Measurements from ENCODE around the gene DCHS2.
"Not testable (repeated sequence)": the region's sequence is repeated elsewhere in the genome, so short reads cannot be mapped to it uniquely, and the experiment has no call there.

The DCHS2 gene

DNA sequence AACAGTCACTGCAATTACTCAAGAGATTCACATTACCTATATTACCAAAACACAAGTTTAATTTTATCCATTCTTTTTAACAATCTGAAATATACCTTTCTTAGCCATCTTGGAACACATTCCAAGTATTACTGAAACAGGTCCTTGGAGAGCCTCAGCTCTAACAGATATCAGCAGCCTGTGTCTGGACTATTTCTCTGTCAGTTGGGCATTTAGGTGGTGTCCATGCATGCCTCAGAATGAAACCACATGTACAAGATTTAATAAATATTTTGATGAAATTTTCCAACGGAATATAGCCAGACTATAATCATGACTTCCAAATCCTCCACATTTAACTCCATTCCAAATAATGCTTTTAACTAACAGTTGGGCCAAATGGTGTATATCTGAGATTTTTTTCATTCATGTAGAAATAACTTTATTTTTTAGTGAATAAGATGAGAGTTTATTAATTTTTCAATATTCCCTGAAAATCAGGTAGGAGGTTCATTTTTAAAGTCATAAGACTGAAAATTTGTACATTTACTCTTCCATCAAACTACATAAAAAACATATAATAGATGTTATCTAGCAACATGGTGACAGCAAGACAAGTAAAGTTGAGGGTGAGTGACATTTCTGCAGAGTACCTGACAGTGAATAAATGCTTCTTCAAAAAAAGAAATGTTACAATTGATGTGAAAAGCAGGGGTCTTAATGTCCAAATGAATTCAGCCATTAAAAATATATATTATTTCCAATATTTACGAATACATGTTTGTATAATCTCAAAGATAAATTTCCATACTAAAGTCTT is 174.2 kb downstream of the DCHS2 start:
- no peak for DNase-seq (ENCODE audit: low read depth in 3 of 3)

- no peak for DNase-seq (ENCODE audit: low read depth in 3 of 3)
Measured at GRCh38 chr4:154315741-154316140, 175.9 kb downstream of the DCHS2 start.

DNA sequence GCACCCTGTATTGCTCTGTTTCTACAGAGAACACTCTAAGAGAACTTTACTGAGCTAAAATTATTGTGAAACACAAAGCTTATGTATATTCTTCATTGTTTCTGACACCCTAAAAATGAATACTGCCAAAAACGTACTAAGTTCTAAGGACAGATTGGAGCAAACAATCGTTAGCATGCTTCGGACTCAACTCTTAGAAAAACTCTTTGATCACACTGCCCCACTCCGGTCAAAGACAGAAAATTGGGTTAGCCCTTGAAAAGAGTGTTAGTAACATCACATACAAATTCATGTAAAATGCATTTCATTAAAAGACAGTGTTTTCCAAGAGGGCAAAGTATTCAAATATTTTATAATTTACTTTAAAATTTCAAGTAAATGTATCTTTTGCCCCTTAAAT is 177.4 kb downstream of the DCHS2 start:
- no peak for DNase-seq (ENCODE audit: low read depth in 3 of 3)

DNA sequence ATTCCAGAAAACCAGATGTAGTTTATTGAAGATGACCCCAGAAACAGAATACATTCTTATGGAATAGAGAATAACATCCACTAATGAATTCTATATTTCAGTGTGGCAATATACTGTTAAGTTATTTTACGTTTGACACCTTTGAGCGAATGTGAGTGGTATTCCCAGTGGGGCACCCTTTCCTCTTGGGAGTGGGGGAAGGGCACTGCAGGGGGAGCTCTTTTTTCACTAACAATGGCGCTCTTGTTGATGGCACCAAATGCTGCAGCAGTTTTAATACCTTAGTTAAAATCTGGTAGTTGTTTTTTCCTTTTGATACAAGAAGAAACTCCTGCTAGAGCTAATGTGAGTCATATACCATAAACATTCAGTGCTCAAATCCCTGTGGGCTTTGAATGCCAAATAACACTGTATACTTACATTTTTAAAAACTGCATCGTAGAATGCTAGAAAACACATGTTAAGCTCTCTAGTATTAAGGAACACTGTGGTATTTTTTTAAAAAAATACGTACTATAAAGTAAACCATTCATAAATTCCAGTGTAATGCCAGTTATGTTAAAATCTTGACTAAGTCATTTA is 178.5 kb downstream of the DCHS2 start:
- no peak for DNase-seq (ENCODE audit: low read depth in 3 of 3)

GRCh38 chr4:154312246-154312645 is 179.4 kb downstream of the DCHS2 start:
- no peak for DNase-seq (ENCODE audit: low read depth in 3 of 3)

DNA sequence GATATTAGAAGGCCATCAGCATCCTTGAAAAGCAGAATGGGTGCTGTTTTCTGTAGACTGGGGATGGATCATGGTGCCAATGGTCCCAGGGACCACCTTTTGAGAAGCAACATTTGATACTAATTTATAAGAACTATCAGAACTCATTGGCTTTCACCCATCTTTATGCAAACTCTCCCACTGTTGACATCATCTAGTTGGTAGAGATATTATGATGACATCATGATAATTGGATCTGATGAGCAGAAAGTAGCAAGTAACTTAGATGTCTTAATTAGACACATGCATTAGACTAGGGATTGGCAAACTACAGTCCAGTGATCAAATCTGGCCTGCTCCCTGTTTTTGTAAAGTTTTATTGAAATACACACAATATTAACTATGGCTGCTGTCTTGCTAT is 181.0 kb downstream of the DCHS2 start:
- no peak for DNase-seq (ENCODE audit: low read depth in 3 of 3)

DNA sequence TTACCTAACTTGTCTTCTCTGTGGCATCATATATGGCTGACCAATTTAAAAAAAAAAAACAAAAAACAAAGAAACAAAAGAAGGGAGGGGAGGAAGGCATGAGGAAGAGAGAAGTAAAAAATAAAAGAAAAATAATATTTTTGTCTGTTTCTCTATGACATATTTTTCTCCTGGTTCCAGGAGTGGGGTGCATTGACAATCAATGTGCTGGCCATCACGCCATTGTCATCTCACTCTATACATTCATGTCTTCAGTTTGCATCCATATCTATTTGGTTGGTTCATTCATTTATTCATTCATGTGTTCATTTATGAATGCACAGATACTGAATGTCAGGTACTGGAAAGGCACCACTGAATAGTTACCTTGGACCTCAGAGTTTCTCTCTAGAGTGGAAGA is 183.4 kb downstream of the DCHS2 start:
- no peak for DNase-seq (ENCODE audit: low read depth in 3 of 3)

DNA sequence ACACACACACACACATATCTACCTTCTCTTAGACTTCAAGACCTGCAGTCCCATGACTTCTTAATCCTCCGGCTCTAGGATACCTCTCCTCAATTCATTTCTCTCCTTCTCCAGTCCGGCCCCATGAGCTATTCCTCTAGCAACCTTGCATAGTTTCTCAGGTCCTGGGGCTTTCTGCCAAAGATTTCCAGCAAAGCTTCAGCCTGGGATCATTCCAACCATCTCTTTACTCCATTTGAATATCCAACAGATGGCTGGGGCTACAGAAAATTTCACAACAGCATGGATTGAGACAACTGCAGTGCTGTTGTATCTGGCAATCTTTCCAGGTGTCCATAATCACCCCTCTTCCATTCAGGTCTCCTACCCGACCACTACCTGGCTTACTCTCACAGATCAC is 184.1 kb downstream of the DCHS2 start:
- no peak for DNase-seq (ENCODE audit: low read depth in 3 of 3)

- DNase-seq (ENCODE audit: low read depth in 3 of 3), result no peak
Measured at GRCh38 chr4:154305616-154306015, 186.0 kb downstream of the DCHS2 start.

DNA sequence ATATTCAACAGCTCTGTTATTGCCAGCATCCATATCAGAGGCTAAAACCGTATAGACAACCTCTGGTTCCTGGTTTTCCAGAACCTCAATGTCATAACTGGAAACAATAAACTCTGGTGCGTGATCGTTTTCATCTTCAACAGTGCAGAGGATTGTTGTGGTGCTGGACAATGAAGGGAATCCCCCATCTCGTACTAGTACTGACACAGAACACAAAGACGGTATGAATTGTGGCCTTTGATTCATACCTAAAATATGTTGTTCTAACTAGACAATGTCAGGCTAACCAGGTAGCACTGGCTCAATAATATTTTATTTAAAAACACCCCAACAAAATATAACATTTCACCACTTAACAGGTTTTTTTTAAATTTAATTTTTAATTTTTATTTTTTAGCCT is 186.9 kb downstream of the DCHS2 start:
- no peak for DNase-seq (ENCODE audit: low read depth in 3 of 3)

- DNase-seq (ENCODE audit: low read depth in 3 of 3), result no peak
Measured at GRCh38 chr4:154294652-154295350, 196.8 kb downstream of the DCHS2 start.

DNA sequence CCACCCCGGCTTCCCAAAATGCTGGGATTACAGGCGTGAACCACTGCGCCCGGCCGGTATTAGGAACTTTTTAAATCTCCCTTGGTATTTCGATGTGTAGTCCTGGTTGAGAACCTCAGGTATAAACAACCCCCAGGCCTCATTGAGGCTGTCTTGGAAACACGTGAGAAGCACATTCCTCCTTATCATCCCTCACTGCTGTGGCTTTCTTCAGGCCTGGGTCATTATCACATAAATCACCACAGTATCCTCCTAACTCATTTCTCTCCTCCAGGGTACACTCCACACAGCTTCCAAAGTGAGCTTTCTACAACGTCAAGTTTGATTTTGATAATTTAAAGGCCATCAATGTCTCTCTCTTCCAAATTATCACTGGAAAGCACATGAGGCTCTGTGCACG is 198.2 kb downstream of the DCHS2 start:
- no peak for DNase-seq (ENCODE audit: low read depth in 3 of 3)

DNA sequence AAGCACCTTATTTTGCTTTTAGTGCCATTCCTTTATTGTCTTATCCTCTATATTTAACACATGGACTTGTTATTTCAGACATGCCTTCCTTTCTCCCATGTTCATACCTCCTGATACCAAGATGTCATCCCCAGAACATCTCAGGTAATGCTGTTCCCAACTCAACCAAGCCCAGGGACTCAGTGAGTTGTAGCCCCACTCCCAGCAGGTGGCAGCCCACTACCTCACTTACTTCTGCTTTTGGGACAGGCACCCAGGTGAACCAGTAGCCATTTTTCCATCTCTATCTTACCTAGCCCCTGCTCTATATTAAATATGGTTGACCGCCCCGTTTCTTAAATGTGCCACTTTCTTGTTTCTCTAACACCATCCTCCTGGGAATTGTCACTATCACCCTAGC is 199.0 kb downstream of the DCHS2 start:
- DNase-seq (ENCODE audit: low read depth in 3 of 3), result no peak

GRCh38 chr4:154277172-154277571 is 214.4 kb downstream of the DCHS2 start:
- DNase-seq (ENCODE audit: low read depth in 3 of 3), result no peak

DNA sequence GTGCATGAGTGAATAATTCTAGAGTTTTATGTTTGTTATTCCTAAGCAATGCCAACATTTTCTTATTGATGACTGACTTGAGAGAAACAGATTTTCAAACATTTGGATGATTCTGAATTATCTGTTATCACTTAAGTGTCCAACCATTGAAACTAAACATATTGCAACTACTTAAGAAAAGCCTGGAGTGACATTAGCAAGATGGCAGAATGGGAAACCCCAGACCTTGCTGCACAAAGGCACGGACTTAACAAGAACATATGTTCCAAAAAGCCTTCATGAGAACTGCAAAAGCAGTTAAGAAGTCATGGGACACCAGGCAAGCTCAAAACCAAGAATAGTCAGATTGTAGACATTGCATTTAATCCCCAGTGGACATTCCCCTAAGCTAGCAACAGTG is 215.1 kb downstream of the DCHS2 start:
- no peak for DNase-seq (ENCODE audit: low read depth in 3 of 3)

DNA sequence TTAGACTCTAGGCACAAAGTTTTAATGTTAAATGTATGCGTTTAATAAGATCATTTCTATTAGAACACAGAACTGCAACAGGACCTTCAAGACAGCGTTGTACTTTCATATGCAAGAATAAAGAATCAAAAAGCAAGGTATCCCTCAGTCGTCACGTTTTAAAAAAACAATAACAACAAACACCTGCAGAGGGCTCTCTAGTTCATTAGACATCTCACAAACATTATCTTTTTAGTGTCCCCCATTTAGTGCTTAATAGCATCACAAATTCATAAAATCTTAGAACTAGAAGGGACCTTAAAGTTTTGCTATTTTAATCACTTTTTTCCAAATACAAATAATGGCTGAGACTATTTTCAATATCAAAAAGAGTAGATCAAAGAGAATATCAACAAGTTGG is 236.6 kb downstream of the DCHS2 start:
- DNase-seq (ENCODE audit: low read depth in 3 of 3), result no peak

- DNase-seq (ENCODE audit: low read depth in 3 of 3), result no peak
Measured at GRCh38 chr4:154234576-154234975, 257.0 kb downstream of the DCHS2 start.

- no peak for DNase-seq (ENCODE audit: low read depth in 3 of 3)
Measured at GRCh38 chr4:154231806-154232478, 259.7 kb downstream of the DCHS2 start.

DNA sequence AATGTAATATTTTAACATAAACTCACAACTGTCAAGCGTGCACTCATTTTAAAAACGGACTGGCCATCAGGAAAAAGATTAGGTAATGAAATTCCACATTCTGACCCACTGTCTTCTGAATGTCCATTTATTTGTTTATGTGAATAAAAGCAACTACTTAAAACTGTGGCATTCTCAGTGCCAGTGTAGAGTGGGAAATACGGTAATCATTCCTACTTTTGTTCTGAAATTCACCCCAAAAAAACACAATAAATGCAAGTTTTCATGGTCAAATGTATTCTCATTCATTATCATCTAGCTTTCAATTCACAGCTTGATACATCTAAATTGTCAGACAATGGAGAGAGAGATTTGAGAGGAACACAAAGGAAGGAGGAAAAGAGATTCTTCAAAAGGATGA is 260.9 kb downstream of the DCHS2 start:
- no peak for DNase-seq (ENCODE audit: low read depth in 3 of 3)

DNA sequence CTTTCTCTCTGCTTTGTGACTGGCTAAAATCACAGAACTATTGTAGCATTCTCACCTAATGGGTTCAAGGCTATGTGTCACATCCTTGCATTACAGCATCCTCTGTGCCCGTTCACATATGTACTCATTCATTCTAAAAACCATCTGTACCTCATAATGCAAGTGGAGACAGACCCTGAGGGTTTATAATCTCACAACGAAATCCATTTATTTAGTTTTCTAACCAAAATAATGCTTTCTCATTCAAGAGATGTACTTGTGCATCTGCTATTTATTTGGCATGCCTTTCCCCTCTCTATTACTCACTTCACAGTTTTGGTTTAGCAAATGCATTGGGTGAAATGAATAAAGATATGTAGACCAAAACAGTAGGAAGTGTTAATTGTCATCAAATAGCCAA is 261.5 kb downstream of the DCHS2 start:
- DNase-seq (ENCODE audit: low read depth in 3 of 3), result no peak

GRCh38 chr4:154222875-154223274 is 268.7 kb downstream of the DCHS2 start:
- DNase-seq (ENCODE audit: low read depth in 3 of 3), result no peak

DNA sequence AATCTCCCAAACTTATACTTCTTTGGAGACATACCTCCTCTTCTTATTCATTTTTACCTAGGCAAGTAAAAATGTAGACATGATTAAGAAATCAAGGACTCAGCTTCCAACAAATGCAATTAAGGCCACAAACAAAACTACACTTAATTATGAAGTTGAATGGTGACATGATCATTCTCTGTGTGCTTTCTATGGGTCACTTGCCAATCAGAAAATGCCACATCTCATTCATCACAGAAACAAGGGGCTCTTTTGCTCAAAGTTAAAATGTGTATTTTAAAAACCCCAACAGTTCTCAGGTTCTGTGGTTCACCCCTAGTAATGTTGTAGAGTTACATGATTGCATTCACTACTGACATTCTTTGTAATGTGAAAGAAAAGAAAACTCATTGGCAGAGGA is 273.5 kb downstream of the DCHS2 start:
- no peak for DNase-seq (ENCODE audit: low read depth in 3 of 3)

DNA sequence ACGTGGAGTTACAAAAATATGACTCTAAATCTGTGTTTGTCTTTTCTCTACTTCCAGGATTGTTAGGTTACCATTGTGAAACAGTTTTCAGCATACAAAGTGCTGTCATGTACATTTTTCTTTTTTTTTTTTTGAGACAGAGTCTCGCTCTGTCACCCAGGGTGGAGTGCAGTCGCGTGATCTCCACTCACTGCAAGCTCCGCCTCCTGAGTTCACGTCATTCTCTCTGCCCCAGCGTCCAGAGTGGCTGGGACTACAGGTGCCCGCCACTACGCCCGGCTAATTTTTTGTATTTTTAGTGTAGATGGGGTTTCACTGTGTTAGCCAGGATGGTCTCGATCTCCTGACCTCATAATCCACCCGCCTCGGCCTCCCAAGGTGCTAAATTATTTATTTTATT is 274.2 kb downstream of the DCHS2 start:
- not testable (repeated sequence) for DNase-seq (ENCODE audit: low read depth in 3 of 3)

Measured in stimulated activated CD4-positive, alpha-beta T cell treated with anti-CD3 and anti-CD28 coated beads, TNF-alpha, amount 100 ng/mL, for 48 hours (primary cell).